ENCODE measurements around the gene TPR. TPM values are rescaled to one million over a fixed set of nuclear protein-coding genes. Genes with fewer than 3 reads are reported as not detected.
A peak's percentile ranks its signal among the peaks of the same experiment; 100 is the strongest.

Gene TPR
- total and polyA plus RNA-seq, 2 of the 8 experiments (the other 6 are each of a cell fraction or from before 2014, with no cell fraction given) = 57.1 to 102 TPM

DNA sequence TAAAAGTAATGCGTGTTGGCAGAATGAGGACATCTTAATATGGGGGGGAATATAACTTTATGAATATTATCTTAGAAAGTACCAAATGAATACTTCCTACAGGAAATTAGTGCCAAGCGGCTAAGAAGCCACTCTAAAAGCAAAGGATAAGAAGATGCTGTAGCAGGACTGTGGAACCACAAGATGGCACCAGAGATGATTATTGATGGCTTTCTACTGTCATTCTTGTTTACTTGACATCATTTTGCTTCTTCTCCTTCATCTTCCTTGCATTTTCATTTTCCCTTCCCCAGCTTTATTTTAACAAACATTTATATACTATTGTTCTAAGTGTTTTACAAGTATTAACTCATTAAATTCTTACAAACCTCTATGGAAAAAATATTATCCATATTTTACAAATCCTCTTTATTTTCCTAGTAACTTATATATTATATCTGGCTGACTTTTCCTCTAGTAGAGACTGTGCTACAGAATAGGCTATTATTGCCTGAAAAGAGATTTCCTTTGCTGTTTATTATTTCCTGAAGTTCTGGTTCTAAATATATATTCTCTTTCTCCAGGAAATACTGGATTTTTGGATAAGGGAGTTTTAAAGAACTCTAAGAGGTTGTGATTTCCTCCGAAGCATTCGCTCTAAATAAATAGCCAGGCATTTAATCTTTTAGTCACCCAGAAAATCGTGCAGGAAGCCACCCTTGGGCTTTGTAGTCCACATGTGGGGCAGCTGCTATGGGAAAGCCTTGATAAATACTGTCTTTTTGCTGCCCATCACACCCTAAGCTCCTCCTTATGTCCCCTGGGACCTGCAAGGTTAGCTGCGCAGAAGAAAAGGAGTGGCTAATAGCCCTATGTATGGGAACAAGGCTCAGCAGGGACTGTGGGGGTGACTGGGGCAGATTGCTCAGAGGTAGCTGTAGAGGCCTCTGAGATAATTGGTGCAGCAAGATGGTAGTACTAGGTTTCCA lies 69.8 kb downstream of the TPR start:
- no peaks in the 10 kb centered on the region for H3K23me2 ChIP-seq (ENCODE audit: low read depth, low read length)
- no peaks in the 10 kb centered on the region for H4K20me1 ChIP-seq (replicated peaks in 1 of 2; ENCODE audit: control insufficient read depth in 1 of 2, insufficient read depth in 2 of 2, low read length in 2 of 2)
- CTCF ChIA-PET (ENCODE audit: partially characterized antibody) = interaction anchor here (0.8 to 3.9 kb wide), 14 partner anchors 9 to 1486 kb away, joined by 3 to 15 read pairs (median 4); partner anchors contain the start of gene PRG4
- H2BK20ac ChIP-seq (ENCODE audit: low read length) = no peak overlapping the region
- no peaks in the 10 kb centered on the region for H3K9me3 ChIP-seq (ENCODE audit: insufficient read depth in 2 of 2, low read depth in 1 of 2, low read length in 1 of 2)
- H3K4ac ChIP-seq (replicated peaks; ENCODE audit: insufficient read length, low read depth, low read length) = no peak overlapping the region
- H3K79me2 ChIP-seq (ENCODE audit: control insufficient read depth in 1 of 2, insufficient read depth in 2 of 2, low read length in 2 of 2) = no peaks in the 10 kb centered on the region
- no peak overlapping the region for H3K18ac ChIP-seq (ENCODE audit: extremely low read depth, low read length)
- H4K91ac ChIP-seq (replicated peaks; ENCODE audit: insufficient read length, low read length) = no peak overlapping the region
- H2BK5ac ChIP-seq (ENCODE audit: low read depth, low read length) = no peak overlapping the region
- H3K4me3 ChIP-seq (ENCODE audit: extremely low read depth in 1 of 4, insufficient read depth in 2 of 4, low read depth in 3 of 4, low read length in 4 of 4) = no peak overlapping the region
- H2BK15ac ChIP-seq (ENCODE audit: low read length) = no peak overlapping the region
- H3K9ac ChIP-seq (replicated peaks in 1 of 4; ENCODE audit: extremely low read depth in 1 of 4, low read depth in 3 of 4, low read length in 3 of 4) = no peak overlapping the region
- no peak overlapping the region for H3K4me2 ChIP-seq (ENCODE audit: insufficient read depth in 1 of 2, low read depth in 2 of 2, low read length in 2 of 2)
- H3K27ac ChIP-seq (ENCODE audit: low read depth, low read length) = no peak overlapping the region
- no peak overlapping the region for H2BK12ac ChIP-seq (ENCODE audit: low read depth, low read length)
- no peak overlapping the region for H2AK5ac ChIP-seq (ENCODE audit: low read depth, low read length)
- POLR2A ChIA-PET (ENCODE audit: partially characterized antibody) = no interaction called here
- DNase-seq (ENCODE audit: low read depth in 1 of 2, low spot score in 2 of 2) (no peak), FAIRE-seq (peak; percentile 74)
- H2BK120ac ChIP-seq (replicated peaks; ENCODE audit: low read depth, low read length) = no peak overlapping the region
- no peaks in the 10 kb centered on the region for H3K27me3 ChIP-seq (replicated peaks in 1 of 4; ENCODE audit: control insufficient read depth in 3 of 4, extremely low read depth in 1 of 4, insufficient read depth in 3 of 4, low read length in 3 of 4)
- no peak overlapping the region for H3K56ac ChIP-seq (replicated peaks; ENCODE audit: insufficient read length, low read depth, low read length)
- H2AFZ ChIP-seq (ENCODE audit: low read length) = no peak overlapping the region
- no peaks in the 10 kb centered on the region for H3K36me3 ChIP-seq (ENCODE audit: control insufficient read depth in 2 of 4, insufficient read depth in 4 of 4, low read length in 3 of 4)
- H3K79me1 ChIP-seq (ENCODE audit: low read depth, low read length) = no peaks in the 10 kb centered on the region
- no peak overlapping the region for H3K14ac ChIP-seq (ENCODE audit: insufficient read length)
- H4K5ac ChIP-seq (ENCODE audit: insufficient read length, low read depth, low read length) = no peak overlapping the region
- H3K23ac ChIP-seq (ENCODE audit: insufficient read length) = no peak overlapping the region
- H3K4me1 ChIP-seq (replicated peaks in 1 of 4; ENCODE audit: control insufficient read depth in 3 of 4, insufficient read depth in 4 of 4, low read length in 3 of 4) = no peaks in the 10 kb centered on the region
- WGBS, 2 experiments (ENCODE audit: extremely low coverage in 1 of 2, insufficient coverage in 1 of 2, insufficient read length in 1 of 2, insufficient replicate concordance in 2 of 2, low coverage in 1 of 2, low lambda C conversion rate in 2 of 2, missing lambda C conversion rate in 1 of 2) = 64% methylated on average over 6 of the region's 6 CpGs; no CpG with 5 or more reads in 1 of the 2 experiments
- H4K8ac ChIP-seq (ENCODE audit: extremely low read depth, insufficient read depth, low read length) = no peak overlapping the region
- TF ChIP-seq PHF8 (conservative IDR thresholded peaks at IDR 0.05; ENCODE audit: low read depth, low read length) (no peak), KDM5A (IDR thresholded peaks at IDR 0.05; ENCODE audit: low read length) (no peak), SUZ12 (IDR thresholded peaks at IDR 0.05; ENCODE audit: low read length) (no peak), SAP30 (IDR thresholded peaks at IDR 0.05; ENCODE audit: insufficient read depth, insufficient replicate concordance, low read length) (no peak), YY1 (IDR thresholded peaks at IDR 0.05; ENCODE audit: low read depth, low read length) (no peak), NRF1 (IDR thresholded peaks at IDR 0.05; ENCODE audit: low read depth, low read length) (no peak), FOSL1 (IDR thresholded peaks at IDR 0.05; ENCODE audit: insufficient read depth, low read depth, low read length) (no peak)
- TF ChIP-seq, protein P1, sequence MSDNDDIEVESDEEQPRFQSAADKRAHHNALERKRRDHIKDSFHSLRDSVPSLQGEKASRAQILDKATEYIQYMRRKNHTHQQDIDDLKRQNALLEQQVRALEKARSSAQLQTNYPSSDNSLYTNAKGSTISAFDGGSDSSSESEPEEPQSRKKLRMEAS (IDR thresholded peaks at IDR 0.05) = no peak
